Keratinocyte (primary cell): ENCODE data around the gene RPL4.

Experiments
- EZH2 ChIP-seq: IDR thresholded peaks from one replicate; pipeline ENCODE4 v1.6.1; 2012; ENCODE audit warnings: inconsistent platforms, mild to moderate bottlenecking, low read length, moderate library complexity
- TF ChIP-seq, protein P1 (sequence below), 3 experiments: IDR thresholded peaks in 1 of 3; conservative IDR thresholded peaks in 1 of 3; optimal IDR thresholded peaks in 1 of 3; 2 replicates in 2 of 3; 3 replicates in 1 of 3; pipeline versions ENCODE3 to v1.5.1; 2011; ENCODE audit warnings: low read length in 3 of 3, mild to moderate bottlenecking in 3 of 3, moderate library complexity in 2 of 3, control low read depth in 1 of 3, inconsistent platforms in 1 of 3; ENCODE audit not compliant: insufficient read depth in 2 of 3; ENCODE audit errors: extremely low read depth in 1 of 3

DNA sequence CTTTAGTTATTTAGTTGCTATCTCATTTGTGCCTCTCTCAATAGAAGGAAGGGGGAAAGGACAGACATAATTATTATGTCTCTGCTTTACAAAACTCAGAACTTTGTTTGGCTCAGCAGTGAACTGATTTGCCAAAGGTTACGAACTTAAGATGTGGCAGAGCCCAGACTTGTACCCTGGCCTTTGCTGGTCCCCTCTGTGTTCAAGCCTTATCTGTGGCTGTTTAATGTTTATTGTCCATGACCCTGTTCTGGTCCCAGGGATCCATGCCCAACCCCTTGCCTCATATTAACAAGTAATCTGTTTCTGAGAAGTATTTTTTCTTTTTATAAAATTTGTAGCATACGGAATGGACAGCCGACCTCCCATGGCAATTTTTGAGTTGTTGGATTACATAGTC is 17.8 kb downstream of the RPL4 start:
- TF ChIP-seq, protein P1, sequence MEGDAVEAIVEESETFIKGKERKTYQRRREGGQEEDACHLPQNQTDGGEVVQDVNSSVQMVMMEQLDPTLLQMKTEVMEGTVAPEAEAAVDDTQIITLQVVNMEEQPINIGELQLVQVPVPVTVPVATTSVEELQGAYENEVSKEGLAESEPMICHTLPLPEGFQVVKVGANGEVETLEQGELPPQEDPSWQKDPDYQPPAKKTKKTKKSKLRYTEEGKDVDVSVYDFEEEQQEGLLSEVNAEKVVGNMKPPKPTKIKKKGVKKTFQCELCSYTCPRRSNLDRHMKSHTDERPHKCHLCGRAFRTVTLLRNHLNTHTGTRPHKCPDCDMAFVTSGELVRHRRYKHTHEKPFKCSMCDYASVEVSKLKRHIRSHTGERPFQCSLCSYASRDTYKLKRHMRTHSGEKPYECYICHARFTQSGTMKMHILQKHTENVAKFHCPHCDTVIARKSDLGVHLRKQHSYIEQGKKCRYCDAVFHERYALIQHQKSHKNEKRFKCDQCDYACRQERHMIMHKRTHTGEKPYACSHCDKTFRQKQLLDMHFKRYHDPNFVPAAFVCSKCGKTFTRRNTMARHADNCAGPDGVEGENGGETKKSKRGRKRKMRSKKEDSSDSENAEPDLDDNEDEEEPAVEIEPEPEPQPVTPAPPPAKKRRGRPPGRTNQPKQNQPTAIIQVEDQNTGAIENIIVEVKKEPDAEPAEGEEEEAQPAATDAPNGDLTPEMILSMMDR (optimal IDR thresholded peaks at IDR 0.05 in 1 of 3, IDR thresholded peaks at IDR 0.05 in 1 of 3, conservative IDR thresholded peaks at IDR 0.05 in 1 of 3; ENCODE audit: extremely low read depth in 1 of 3, insufficient read depth in 2 of 3, low read length in 3 of 3) = no peak
- TF ChIP-seq EZH2 = no peak
